Stomach (tissue), 4 donors: ENCODE data around the gene RNF135.

Experiments
- POLR2A ChIP-seq, 4 donors: fragments of 450-650 bp; IDR thresholded peaks; one replicate each; pipeline ENCODE4 v1.6.1; 2016; ENCODE audit warnings: antibody characterized with exemption in 4 of 4, control low read depth in 2 of 4, mild to moderate bottlenecking in 1 of 4, moderate library complexity in 1 of 4
- TF ChIP-seq, protein P1 (sequence below), 7 experiments: fragments of 450-650 bp in 4 of 7; fragments of 200-600 bp in 3 of 7; sonication (generic) in 3 of 7; IDR thresholded peaks; one replicate each; pipeline ENCODE4 v1.5.1; 2016 to 2019; ENCODE audit warnings: antibody characterized with exemption in 7 of 7, control low read depth in 2 of 7, mild to moderate bottlenecking in 1 of 7

DNA sequence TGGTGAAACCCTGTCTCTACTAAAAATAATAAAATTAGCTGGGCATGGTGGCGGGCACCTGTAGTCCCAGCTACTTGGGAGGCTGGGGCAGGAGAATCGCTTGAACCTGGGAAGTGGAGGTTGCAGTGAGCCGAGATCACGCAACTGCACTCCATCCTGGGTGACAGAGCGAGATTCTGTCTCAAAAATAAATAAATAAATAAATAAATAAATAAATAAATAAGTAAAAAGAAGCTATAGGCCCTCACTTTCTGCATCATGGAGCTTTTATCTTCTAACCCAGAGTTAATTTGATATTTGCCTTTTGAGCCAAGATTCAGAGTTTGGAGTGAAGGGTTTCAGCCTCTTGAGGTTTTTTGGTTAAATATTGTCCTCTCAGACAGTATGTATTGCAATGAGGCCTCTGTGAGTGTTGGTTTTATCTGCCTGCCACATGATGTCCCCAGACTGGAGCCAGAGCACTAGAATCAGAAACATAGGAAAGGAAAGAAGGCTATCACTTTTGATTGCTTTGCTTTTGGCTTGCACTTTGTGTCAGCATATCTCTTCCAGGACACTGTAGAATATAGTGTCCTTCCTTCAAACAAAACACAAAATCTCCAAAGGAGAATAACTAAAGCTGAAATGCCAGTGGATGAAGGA lies 32.5 kb downstream of the RNF135 start:
- TF ChIP-seq POLR2A (IDR thresholded peaks at IDR 0.05): no peak
- TF ChIP-seq, protein P1, sequence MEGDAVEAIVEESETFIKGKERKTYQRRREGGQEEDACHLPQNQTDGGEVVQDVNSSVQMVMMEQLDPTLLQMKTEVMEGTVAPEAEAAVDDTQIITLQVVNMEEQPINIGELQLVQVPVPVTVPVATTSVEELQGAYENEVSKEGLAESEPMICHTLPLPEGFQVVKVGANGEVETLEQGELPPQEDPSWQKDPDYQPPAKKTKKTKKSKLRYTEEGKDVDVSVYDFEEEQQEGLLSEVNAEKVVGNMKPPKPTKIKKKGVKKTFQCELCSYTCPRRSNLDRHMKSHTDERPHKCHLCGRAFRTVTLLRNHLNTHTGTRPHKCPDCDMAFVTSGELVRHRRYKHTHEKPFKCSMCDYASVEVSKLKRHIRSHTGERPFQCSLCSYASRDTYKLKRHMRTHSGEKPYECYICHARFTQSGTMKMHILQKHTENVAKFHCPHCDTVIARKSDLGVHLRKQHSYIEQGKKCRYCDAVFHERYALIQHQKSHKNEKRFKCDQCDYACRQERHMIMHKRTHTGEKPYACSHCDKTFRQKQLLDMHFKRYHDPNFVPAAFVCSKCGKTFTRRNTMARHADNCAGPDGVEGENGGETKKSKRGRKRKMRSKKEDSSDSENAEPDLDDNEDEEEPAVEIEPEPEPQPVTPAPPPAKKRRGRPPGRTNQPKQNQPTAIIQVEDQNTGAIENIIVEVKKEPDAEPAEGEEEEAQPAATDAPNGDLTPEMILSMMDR (IDR thresholded peaks at IDR 0.05): no peak
